Liver (tissue), 3 donors: ENCODE measurements around the gene CALM3.

Experiments
- ATF3 ChIP-seq: IDR thresholded peaks from 2 replicates; pipeline ENCODE4 v1.6.1; 2016; ENCODE audit warnings: antibody characterized with exemption
- CTCF ChIP-seq: fragments of 150-350 bp; IDR thresholded peaks from 2 replicates; pipeline ENCODE4 v1.5.1; 2017; ENCODE audit warnings: improper control_type of control experiment, low read depth, low read length; ENCODE audit not compliant: missing input control
- EGR1 ChIP-seq, 2 donors: IDR thresholded peaks; 2 replicates each; pipeline ENCODE4 v1.6.1; 2016 to 2018; ENCODE audit warnings: antibody characterized with exemption in 2 of 2, low read depth in 2 of 2
- FOXA1 ChIP-seq: IDR thresholded peaks from 2 replicates; pipeline ENCODE4 v1.6.1; 2016; ENCODE audit warnings: antibody characterized with exemption
- FOXA2 ChIP-seq: IDR thresholded peaks from 2 replicates; pipeline ENCODE4 v1.6.1; 2016; ENCODE audit warnings: antibody characterized with exemption
- GABPA ChIP-seq, 2 donors: IDR thresholded peaks in 1 of 2; conservative IDR thresholded peaks in 1 of 2; 2 replicates each; pipeline ENCODE4 v1.6.1; 2016; ENCODE audit warnings: antibody characterized with exemption in 2 of 2, mild to moderate bottlenecking in 1 of 2, moderate library complexity in 1 of 2
- RAD21 ChIP-seq, 2 donors: IDR thresholded peaks; 2 replicates each; pipeline ENCODE4 v1.6.1; 2016; ENCODE audit warnings: antibody characterized with exemption in 2 of 2, mild to moderate bottlenecking in 2 of 2
- RXRA ChIP-seq, 2 donors: IDR thresholded peaks; 2 replicates each; pipeline ENCODE4 v1.6.1; 2017 to 2018; ENCODE audit warnings: antibody characterized with exemption in 2 of 2, mild to moderate bottlenecking in 1 of 2
- SP1 ChIP-seq: IDR thresholded peaks from 2 replicates; pipeline ENCODE4 v1.6.1; 2018; ENCODE audit warnings: antibody characterized with exemption, mild to moderate bottlenecking
- TAF1 ChIP-seq: conservative IDR thresholded peaks from 2 replicates; pipeline ENCODE4 v1.6.1; 2016; ENCODE audit warnings: antibody characterized with exemption, mild to moderate bottlenecking
- YY1 ChIP-seq: IDR thresholded peaks from 2 replicates; pipeline ENCODE4 v1.6.1; 2016; ENCODE audit warnings: antibody characterized with exemption, mild to moderate bottlenecking
- TF ChIP-seq, protein P1 (sequence below): IDR thresholded peaks from 2 replicates; pipeline ENCODE4 v1.6.1; 2016; ENCODE audit warnings: antibody characterized with exemption, mild to moderate bottlenecking
- TF ChIP-seq, protein P2 (sequence below): IDR thresholded peaks from 2 replicates; pipeline ENCODE4 v1.6.1; 2016; ENCODE audit warnings: antibody characterized with exemption
- TF ChIP-seq, protein P3 (sequence below): IDR thresholded peaks from 2 replicates; pipeline ENCODE4 v1.6.1; 2016; ENCODE audit warnings: antibody characterized with exemption
- donor health status: healthy.
- donor health status: healthy.

- TF ChIP-seq CTCF (no peak), RXRA (IDR thresholded peaks at IDR 0.05) (no peak), ATF3 (no peak), YY1 (no peak), TAF1 (no peak), SP1 (no peak), RAD21 (IDR thresholded peaks at IDR 0.05) (no peak), FOXA1 (no peak), EGR1 (IDR thresholded peaks at IDR 0.05; ENCODE audit: low read depth in 2 of 2) (no peak), FOXA2 (no peak), GABPA (IDR thresholded peaks at IDR 0.05 in 1 of 2, conservative IDR thresholded peaks at IDR 0.05 in 1 of 2) (no peak)
- TF ChIP-seq, protein P1, sequence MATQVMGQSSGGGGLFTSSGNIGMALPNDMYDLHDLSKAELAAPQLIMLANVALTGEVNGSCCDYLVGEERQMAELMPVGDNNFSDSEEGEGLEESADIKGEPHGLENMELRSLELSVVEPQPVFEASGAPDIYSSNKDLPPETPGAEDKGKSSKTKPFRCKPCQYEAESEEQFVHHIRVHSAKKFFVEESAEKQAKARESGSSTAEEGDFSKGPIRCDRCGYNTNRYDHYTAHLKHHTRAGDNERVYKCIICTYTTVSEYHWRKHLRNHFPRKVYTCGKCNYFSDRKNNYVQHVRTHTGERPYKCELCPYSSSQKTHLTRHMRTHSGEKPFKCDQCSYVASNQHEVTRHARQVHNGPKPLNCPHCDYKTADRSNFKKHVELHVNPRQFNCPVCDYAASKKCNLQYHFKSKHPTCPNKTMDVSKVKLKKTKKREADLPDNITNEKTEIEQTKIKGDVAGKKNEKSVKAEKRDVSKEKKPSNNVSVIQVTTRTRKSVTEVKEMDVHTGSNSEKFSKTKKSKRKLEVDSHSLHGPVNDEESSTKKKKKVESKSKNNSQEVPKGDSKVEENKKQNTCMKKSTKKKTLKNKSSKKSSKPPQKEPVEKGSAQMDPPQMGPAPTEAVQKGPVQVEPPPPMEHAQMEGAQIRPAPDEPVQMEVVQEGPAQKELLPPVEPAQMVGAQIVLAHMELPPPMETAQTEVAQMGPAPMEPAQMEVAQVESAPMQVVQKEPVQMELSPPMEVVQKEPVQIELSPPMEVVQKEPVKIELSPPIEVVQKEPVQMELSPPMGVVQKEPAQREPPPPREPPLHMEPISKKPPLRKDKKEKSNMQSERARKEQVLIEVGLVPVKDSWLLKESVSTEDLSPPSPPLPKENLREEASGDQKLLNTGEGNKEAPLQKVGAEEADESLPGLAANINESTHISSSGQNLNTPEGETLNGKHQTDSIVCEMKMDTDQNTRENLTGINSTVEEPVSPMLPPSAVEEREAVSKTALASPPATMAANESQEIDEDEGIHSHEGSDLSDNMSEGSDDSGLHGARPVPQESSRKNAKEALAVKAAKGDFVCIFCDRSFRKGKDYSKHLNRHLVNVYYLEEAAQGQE: no peak
- TF ChIP-seq, protein P2, sequence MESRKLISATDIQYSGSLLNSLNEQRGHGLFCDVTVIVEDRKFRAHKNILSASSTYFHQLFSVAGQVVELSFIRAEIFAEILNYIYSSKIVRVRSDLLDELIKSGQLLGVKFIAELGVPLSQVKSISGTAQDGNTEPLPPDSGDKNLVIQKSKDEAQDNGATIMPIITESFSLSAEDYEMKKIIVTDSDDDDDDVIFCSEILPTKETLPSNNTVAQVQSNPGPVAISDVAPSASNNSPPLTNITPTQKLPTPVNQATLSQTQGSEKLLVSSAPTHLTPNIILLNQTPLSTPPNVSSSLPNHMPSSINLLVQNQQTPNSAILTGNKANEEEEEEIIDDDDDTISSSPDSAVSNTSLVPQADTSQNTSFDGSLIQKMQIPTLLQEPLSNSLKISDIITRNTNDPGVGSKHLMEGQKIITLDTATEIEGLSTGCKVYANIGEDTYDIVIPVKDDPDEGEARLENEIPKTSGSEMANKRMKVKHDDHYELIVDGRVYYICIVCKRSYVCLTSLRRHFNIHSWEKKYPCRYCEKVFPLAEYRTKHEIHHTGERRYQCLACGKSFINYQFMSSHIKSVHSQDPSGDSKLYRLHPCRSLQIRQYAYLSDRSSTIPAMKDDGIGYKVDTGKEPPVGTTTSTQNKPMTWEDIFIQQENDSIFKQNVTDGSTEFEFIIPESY: no peak
- TF ChIP-seq, protein P3, sequence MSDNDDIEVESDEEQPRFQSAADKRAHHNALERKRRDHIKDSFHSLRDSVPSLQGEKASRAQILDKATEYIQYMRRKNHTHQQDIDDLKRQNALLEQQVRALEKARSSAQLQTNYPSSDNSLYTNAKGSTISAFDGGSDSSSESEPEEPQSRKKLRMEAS: no peak
Measured at GRCh38 chr19:46639358-46640182, 38.4 kb downstream of the CALM3 start.
